Mucosa of gallbladder (tissue), 1 donor: ENCODE measurements around the gene CD248. TPM values are rescaled to one million over a fixed set of nuclear protein-coding genes. Genes with fewer than 3 reads are reported as not detected.
A peak's percentile ranks its signal among the peaks of the same experiment; 100 is the strongest.
"Not testable (repeated sequence)": the region's sequence is repeated elsewhere in the genome, so short reads cannot be mapped to it uniquely, and the experiment has no call there.

Experiments used
- DNase-seq: peaks from one replicate; pipeline ENCODE4 v3.0.0-alpha.2; 2020; ENCODE audit warnings: low spot score
- total RNA-seq: library from RNA; stranded (reverse); gene quantifications from one replicate; pipeline ENCODE4 v1.2.1, GENCODE V29; 2021
- donor health status: DM: no; HTN: no; CAD: no.

Gene CD248
- total RNA-seq, 1 donor from 2014 or later = 34.7 TPM

- DNase-seq = no peak
Observed at GRCh38 chr11:66313321-66314185, 3.3 kb downstream of the CD248 start.

GRCh38 chr11:66312549-66313320 is 4.1 kb downstream of the CD248 start:
- peak; percentile 100 for DNase-seq

- DNase-seq = peak; percentile 96
Observed at GRCh38 chr11:66311965-66312548, 4.8 kb downstream of the CD248 start.

- no peak for DNase-seq
Observed at GRCh38 chr11:66311470-66311964, 5.3 kb downstream of the CD248 start.

- not testable (repeated sequence) for DNase-seq
Observed at GRCh38 chr11:66310803-66311440, 5.9 kb downstream of the CD248 start.

- DNase-seq = no peak
Observed at GRCh38 chr11:66310324-66310723, 6.5 kb downstream of the CD248 start.

- no peak for DNase-seq
Observed at GRCh38 chr11:66309475-66309874, 7.4 kb downstream of the CD248 start.

GRCh38 chr11:66302656-66303055 is 14.2 kb downstream of the CD248 start:
- DNase-seq = no peak

- DNase-seq = no peak
Observed at GRCh38 chr11:66299186-66299585, 17.7 kb downstream of the CD248 start.

GRCh38 chr11:66297610-66298009 is 19.2 kb downstream of the CD248 start:
- no peak for DNase-seq

GRCh38 chr11:66294626-66295620 is 21.9 kb downstream of the CD248 start:
- DNase-seq = no peak

- no peak for DNase-seq
Observed at GRCh38 chr11:66293777-66294625, 22.8 kb downstream of the CD248 start.

GRCh38 chr11:66293352-66293751 is 23.5 kb downstream of the CD248 start:
- DNase-seq = no peak

GRCh38 chr11:66292543-66293332 is 24.1 kb downstream of the CD248 start:
- DNase-seq = no peak

- DNase-seq = no peak
Observed at GRCh38 chr11:66291706-66292542, 24.9 kb downstream of the CD248 start, which contains the start of gene TMEM151A. Gene TMEM151A (plus strand): TSS chr11:66291894. CDS start chr11:66292014, 120 bp downstream.

- no peak for DNase-seq
Observed at GRCh38 chr11:66291303-66291705, 25.5 kb downstream of the CD248 start.

GRCh38 chr11:66290330-66290621 is 26.6 kb downstream of the CD248 start:
- no peak for DNase-seq
